Middle frontal gyrus (tissue), 1 donor: ENCODE data around the gene ABCA10.

Experiments
- DNase-seq: peaks from one replicate; pipeline ENCODE4 v3.0.0-alpha.2; 2015; ENCODE audit warnings: low spot score; ENCODE audit errors: extremely low spot score

The ABCA10 gene

GRCh38 chr17:69105907-69106730 is 122.5 kb downstream of the ABCA10 start:
- no peak for DNase-seq

- DNase-seq = no peak
Observed at GRCh38 chr17:69103557-69104233, 124.9 kb downstream of the ABCA10 start.

GRCh38 chr17:69098625-69099024 is 130.0 kb downstream of the ABCA10 start:
- DNase-seq = no peak
